ENCODE data around the gene ANTXR2. TPM values are rescaled to one million over a fixed set of nuclear protein-coding genes. Genes with fewer than 3 reads are reported as not detected.

ANTXR2 gene
- total and polyA plus RNA-seq, 2 donors from 2014 or later = 10.6 to 33.1 TPM

DNA sequence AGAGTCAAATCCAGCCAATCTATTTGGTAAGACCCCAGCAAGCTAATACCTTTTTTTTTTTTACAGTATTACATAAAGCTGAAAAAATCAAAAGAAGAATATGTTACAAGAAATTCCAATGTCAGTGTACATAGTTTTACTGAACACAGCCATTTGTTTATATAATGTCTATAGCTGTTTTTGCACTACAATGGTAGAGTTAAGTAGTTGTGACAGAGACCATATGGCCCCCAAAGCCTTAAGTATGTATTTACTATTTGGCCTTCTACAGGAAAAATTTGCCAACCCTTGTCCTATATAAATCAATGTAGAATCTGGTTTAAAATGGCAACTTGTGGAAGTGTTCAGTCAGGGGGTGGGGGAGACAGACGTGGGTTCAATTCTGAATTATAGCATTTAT is 60.7 kb downstream of the ANTXR2 start:
- peak in 2 of 5 donors; percentile 35 to 69 for DNase-seq
- no peak overlapping the region for H3K9ac ChIP-seq (ENCODE audit: low read length in 3 of 3)
- intact Hi-C loops (cut with DNase I) = no loop called here
- H3K27me3 ChIP-seq (ENCODE audit: control insufficient read depth, insufficient read depth, low read length) = no peaks in the 10 kb centered on the region
- H3K27ac ChIP-seq (ENCODE audit: low read depth in 2 of 2, low read length in 2 of 2) = no peak overlapping the region
- no peaks in the 10 kb centered on the region for H3K9me3 ChIP-seq (ENCODE audit: control insufficient read depth in 2 of 3, insufficient read depth in 1 of 3, low read length in 3 of 3)
- no peaks in the 10 kb centered on the region for H3K36me3 ChIP-seq (ENCODE audit: control insufficient read depth in 2 of 3, insufficient read depth in 3 of 3, low read length in 3 of 3)
- no peaks in the 10 kb centered on the region for H3K4me1 ChIP-seq (ENCODE audit: control insufficient read depth in 2 of 3, insufficient read depth in 2 of 3, low read depth in 1 of 3, low read length in 3 of 3)
- TF ChIP-seq, protein P1, sequence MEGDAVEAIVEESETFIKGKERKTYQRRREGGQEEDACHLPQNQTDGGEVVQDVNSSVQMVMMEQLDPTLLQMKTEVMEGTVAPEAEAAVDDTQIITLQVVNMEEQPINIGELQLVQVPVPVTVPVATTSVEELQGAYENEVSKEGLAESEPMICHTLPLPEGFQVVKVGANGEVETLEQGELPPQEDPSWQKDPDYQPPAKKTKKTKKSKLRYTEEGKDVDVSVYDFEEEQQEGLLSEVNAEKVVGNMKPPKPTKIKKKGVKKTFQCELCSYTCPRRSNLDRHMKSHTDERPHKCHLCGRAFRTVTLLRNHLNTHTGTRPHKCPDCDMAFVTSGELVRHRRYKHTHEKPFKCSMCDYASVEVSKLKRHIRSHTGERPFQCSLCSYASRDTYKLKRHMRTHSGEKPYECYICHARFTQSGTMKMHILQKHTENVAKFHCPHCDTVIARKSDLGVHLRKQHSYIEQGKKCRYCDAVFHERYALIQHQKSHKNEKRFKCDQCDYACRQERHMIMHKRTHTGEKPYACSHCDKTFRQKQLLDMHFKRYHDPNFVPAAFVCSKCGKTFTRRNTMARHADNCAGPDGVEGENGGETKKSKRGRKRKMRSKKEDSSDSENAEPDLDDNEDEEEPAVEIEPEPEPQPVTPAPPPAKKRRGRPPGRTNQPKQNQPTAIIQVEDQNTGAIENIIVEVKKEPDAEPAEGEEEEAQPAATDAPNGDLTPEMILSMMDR (IDR thresholded peaks at IDR 0.05; ENCODE audit: borderline replicate concordance, extremely low read depth, insufficient read depth) = no peak
- no peak for FAIRE-seq
- no peak overlapping the region for H3K4me3 ChIP-seq (ENCODE audit: low read length in 3 of 3)

DNA sequence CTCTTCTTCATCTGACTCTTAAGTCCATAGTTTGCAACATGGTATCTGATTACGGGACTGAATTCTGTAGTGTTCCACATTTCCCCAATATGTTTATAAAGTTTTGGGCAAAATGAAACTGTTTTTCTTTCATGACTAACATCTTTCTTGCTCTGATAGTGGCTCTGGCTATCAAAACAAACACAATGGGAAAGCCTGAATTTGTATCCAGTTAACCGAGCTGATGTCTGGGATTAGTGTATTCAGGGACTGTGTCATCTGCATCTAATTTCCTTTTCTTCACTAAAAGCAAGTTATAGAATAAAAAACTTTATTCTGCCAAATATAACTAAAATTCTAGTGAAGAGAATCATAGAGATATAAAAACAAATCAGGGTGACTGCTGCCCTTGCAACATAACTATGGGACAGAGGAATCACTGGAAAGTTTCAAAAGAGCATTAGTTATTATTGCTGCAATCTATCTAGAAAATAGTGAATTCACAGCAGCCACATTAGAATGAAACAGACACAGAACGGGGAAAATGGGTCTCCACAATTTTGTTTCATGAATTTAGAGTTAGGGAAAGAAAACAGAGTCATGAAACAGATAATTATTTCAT is 61.3 kb downstream of the ANTXR2 start:
- TF ChIP-seq, protein P1 (IDR thresholded peaks at IDR 0.05; ENCODE audit: borderline replicate concordance, extremely low read depth, insufficient read depth) = no peak
- no peak for DNase-seq
- no peaks in the 10 kb centered on the region for H3K9me3 ChIP-seq (ENCODE audit: control insufficient read depth in 2 of 3, insufficient read depth in 1 of 3, low read length in 3 of 3)
- H3K36me3 ChIP-seq (ENCODE audit: control insufficient read depth in 2 of 3, insufficient read depth in 3 of 3, low read length in 3 of 3) = no peaks in the 10 kb centered on the region
- no peak overlapping the region for H3K9ac ChIP-seq (ENCODE audit: low read length in 3 of 3)
- intact Hi-C loops (cut with DNase I) = no loop called here
- no peak overlapping the region for H3K27ac ChIP-seq (ENCODE audit: low read depth in 2 of 2, low read length in 2 of 2)
- no peak for FAIRE-seq
- H3K4me1 ChIP-seq (ENCODE audit: control insufficient read depth in 2 of 3, insufficient read depth in 2 of 3, low read depth in 1 of 3, low read length in 3 of 3) = no peaks in the 10 kb centered on the region
- no peak overlapping the region for H3K4me3 ChIP-seq (ENCODE audit: low read length in 3 of 3)
- no peaks in the 10 kb centered on the region for H3K27me3 ChIP-seq (ENCODE audit: control insufficient read depth, insufficient read depth, low read length)

DNA sequence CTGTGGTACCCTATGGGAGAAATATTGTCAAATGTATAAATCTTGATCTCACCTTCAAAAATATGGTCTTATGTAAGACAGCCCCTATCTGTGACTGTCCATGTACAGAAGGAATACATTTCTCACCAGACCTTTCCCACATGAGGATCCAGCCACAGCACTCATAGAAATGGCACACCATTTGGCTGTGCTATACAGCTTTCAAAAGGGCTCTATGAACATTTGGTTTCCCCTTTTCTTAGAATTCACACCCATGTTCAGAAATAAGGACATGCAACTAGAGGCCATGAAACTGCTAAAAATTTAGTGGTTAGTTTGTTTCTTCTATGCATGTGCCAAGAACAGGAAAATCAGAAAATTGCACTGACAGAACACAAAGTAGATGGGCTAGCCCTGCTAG is 62.7 kb downstream of the ANTXR2 start:
- Histone ChIP-seq H3K4me1 (ENCODE audit: control insufficient read depth in 2 of 3, insufficient read depth in 2 of 3, low read depth in 1 of 3, low read length in 3 of 3) (no peaks in the 10 kb centered on the region), H3K9me3 (ENCODE audit: control insufficient read depth in 2 of 3, insufficient read depth in 1 of 3, low read length in 3 of 3) (no peaks in the 10 kb centered on the region), H3K27me3 (ENCODE audit: control insufficient read depth, insufficient read depth, low read length) (no peaks in the 10 kb centered on the region), H3K9ac (ENCODE audit: low read length in 3 of 3) (no peak overlapping the region), H3K27ac (ENCODE audit: low read depth in 2 of 2, low read length in 2 of 2) (no peak overlapping the region), H3K36me3 (ENCODE audit: control insufficient read depth in 2 of 3, insufficient read depth in 3 of 3, low read length in 3 of 3) (no peaks in the 10 kb centered on the region), H3K4me3 (ENCODE audit: low read length in 3 of 3) (no peak overlapping the region)
- FAIRE-seq (no peak), DNase-seq (no peak)
- TF ChIP-seq, protein P1 (IDR thresholded peaks at IDR 0.05; ENCODE audit: borderline replicate concordance, extremely low read depth, insufficient read depth) = no peak
- intact Hi-C loops (cut with DNase I) = no loop called here

DNA sequence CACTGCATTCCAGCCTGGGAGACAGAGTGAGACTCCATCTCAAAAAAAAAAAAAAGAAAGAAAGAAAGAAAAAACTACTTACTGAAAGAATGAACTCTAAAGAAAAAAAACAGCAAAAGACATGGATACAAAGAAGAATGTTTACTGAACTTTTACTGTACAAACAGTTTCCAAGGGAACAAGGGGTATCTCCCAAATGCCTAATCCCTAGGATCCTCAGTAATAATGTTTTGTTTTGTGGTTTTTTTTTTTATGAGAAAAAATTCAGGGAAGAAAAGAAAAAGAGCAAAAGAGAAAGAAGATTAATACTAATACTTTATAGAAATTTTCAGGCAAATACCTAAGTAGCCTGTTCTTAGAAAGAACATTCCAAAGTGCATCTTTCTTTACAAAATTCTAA is 63.2 kb downstream of the ANTXR2 start:
- peaks cover 0 to under 1% (median 0%) of the 10 kb centered on the region in 3 donors for H3K9me3 ChIP-seq (ENCODE audit: control insufficient read depth in 2 of 3, insufficient read depth in 1 of 3, low read length in 3 of 3)
- no peaks in the 10 kb centered on the region for H3K27me3 ChIP-seq (ENCODE audit: control insufficient read depth, insufficient read depth, low read length)
- no peak overlapping the region for H3K9ac ChIP-seq (ENCODE audit: low read length in 3 of 3)
- TF ChIP-seq, protein P1 (IDR thresholded peaks at IDR 0.05; ENCODE audit: borderline replicate concordance, extremely low read depth, insufficient read depth) = no peak
- no peak overlapping the region for H3K4me3 ChIP-seq (ENCODE audit: low read length in 3 of 3)
- DNase-seq (no peak), FAIRE-seq (no peak)
- H3K27ac ChIP-seq (ENCODE audit: low read depth in 2 of 2, low read length in 2 of 2) = no peak overlapping the region
- intact Hi-C loops (cut with DNase I) = no loop called here
- no peaks in the 10 kb centered on the region for H3K4me1 ChIP-seq (ENCODE audit: control insufficient read depth in 2 of 3, insufficient read depth in 2 of 3, low read depth in 1 of 3, low read length in 3 of 3)
- H3K36me3 ChIP-seq (ENCODE audit: control insufficient read depth in 2 of 3, insufficient read depth in 3 of 3, low read length in 3 of 3) = no peaks in the 10 kb centered on the region
